ENCODE data around the gene TXNL1.

DNA sequence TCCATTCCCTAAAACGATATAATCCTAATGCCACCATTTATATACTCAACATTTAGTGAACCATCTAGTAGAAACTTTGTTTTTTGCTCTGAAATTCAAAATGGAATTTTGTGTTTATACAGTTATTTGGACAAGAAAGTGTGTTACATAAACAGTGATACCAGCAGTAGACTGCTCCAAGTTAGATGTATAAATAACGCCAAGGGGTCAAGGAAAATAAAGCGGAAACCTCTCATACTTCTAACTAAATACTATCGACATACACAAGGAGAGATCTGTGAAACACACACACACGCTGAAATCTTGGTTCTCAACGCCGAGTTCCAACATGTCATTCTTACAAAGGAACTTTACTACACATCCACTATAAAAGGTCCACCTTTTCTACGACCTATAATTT, 1.2 kb downstream of the TXNL1 start:
- TF ChIP-seq, protein P1, sequence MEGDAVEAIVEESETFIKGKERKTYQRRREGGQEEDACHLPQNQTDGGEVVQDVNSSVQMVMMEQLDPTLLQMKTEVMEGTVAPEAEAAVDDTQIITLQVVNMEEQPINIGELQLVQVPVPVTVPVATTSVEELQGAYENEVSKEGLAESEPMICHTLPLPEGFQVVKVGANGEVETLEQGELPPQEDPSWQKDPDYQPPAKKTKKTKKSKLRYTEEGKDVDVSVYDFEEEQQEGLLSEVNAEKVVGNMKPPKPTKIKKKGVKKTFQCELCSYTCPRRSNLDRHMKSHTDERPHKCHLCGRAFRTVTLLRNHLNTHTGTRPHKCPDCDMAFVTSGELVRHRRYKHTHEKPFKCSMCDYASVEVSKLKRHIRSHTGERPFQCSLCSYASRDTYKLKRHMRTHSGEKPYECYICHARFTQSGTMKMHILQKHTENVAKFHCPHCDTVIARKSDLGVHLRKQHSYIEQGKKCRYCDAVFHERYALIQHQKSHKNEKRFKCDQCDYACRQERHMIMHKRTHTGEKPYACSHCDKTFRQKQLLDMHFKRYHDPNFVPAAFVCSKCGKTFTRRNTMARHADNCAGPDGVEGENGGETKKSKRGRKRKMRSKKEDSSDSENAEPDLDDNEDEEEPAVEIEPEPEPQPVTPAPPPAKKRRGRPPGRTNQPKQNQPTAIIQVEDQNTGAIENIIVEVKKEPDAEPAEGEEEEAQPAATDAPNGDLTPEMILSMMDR (IDR thresholded peaks at IDR 0.05), result no peak
- TF ChIP-seq POLR2A (IDR thresholded peaks at IDR 0.05), result no peak
